ENCODE data around the gene FGF3. TPM values are rescaled to one million over a fixed set of nuclear protein-coding genes. Genes with fewer than 3 reads are reported as not detected.

Gene FGF3
- total and polyA plus RNA-seq, 10 of the 15 experiments (the other 5 are each of a cell fraction or from before 2014, with no cell fraction given), result not detected

DNA sequence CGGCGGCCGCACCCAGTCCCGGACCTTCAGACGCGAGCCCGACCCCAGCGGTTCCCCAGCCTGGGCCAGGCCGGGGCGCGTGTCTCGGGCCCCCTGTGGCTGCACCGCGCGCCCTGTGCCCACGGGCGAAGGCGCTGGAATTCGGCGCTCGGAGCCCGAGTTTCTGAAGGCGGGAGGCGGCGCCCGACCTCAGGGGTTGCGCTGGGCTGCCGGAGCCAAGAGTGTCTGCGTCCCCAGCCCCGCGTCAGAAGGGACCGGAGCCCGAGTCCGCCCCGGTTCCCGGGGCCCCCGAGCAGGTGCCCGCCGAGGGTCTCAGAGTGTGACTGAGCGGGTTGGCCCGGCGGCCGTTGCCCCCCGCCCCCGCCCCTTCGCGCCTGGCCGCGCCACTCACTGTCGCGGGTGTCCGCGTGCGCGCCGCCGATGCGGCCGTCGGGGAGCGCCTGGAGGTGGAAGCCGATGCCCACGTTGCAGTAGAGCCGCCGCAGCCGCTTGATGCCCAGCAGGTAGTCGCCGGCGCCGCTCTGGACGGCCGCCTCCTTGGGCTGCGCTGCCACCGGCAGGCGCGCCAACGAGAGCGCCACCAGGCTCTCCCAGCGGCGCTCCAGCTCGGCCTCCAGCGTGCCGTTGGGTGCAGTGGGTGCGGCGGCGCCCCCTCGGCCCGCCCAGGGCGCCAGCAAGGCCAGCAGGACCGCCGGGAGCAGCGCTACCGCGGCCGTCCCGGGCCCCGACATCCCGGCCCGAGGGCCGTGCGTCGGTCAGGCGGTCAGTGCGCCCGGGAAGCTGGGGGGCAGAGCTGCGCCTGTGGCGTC is 44.7 kb downstream of the FGF3 start:
- CTCF ChIA-PET, result no interaction called here
- no peak overlapping the region for H3K9ac ChIP-seq (ENCODE audit: control insufficient read depth, insufficient read depth, low read length)
- H3K4me1 ChIP-seq (ENCODE audit: control insufficient read depth, insufficient read depth, low read length), result no peaks in the 10 kb centered on the region
- H3K36me3 ChIP-seq (ENCODE audit: control insufficient read depth in 2 of 2, insufficient read depth in 2 of 2, low read length in 1 of 2), result no peaks in the 10 kb centered on the region
- H3K4me2 ChIP-seq (ENCODE audit: control insufficient read depth, insufficient read depth), result no peak overlapping the region
- H3K27ac ChIP-seq (ENCODE audit: control insufficient read depth, insufficient read depth), result no peak overlapping the region
- H3K9me3 ChIP-seq (replicated peaks; ENCODE audit: control insufficient read depth, insufficient read depth, low read length), result no peaks in the 10 kb centered on the region
- H3K4me3 ChIP-seq, result no peak overlapping the region
- no peak overlapping the region for H2AFZ ChIP-seq (ENCODE audit: control insufficient read depth, low read depth, low read length)
- H3K79me2 ChIP-seq (ENCODE audit: control insufficient read depth, insufficient read depth, low read length), result no peaks in the 10 kb centered on the region
- no peaks in the 10 kb centered on the region for H4K20me1 ChIP-seq (ENCODE audit: control insufficient read depth, insufficient read depth)
- TF ChIP-seq NR2F1 (conservative IDR thresholded peaks at IDR 0.05), result no peak
- TF ChIP-seq HDAC6 (IDR thresholded peaks at IDR 0.05; ENCODE audit: unreplicated experiment), result peak; percentile 55
- TF ChIP-seq SMC3 (IDR thresholded peaks at IDR 0.05; ENCODE audit: borderline replicate concordance, low read length), result no peak
- H3K27me3 ChIP-seq (replicated peaks in 1 of 2; ENCODE audit: control insufficient read depth in 2 of 2, insufficient read depth in 2 of 2, low read length in 1 of 2), result peaks cover 0 to 2% of the 10 kb centered on the region in 2 experiments; a peak in 2 of 4 replicates
- no peak for ATAC-seq
- WGBS (ENCODE audit: insufficient coverage, insufficient replicate concordance, low lambda C conversion rate, missing lambda C conversion rate), result 26% methylated on average over 58 of the region's 107 CpGs
- in situ Hi-C loops (cut with MboI), result no loop called here
- BruUV-seq (replicated peaks), result no TSS peak
- RAD21 ChIA-PET (ENCODE audit: unreplicated experiment), result no interaction called here
- intact Hi-C loops (cut with micrococcal nuclease; ENCODE audit: unreplicated experiment), result no loop called here
- POLR2A ChIA-PET, result no interaction called here
- SMC1A ChIA-PET (ENCODE audit: uncharacterized antibody, unreplicated experiment), result no interaction called here
- no peak for DNase-seq (ENCODE audit: low read depth, low spot score)
- no peak for FAIRE-seq

GRCh38 chr11:69773626-69774353 is 45.4 kb downstream of the FGF3 start:
- CTCF ChIA-PET, result no interaction called here
- no TSS peak for BruUV-seq (replicated peaks)
- Histone ChIP-seq H3K4me3 (no peak overlapping the region), H3K27ac (ENCODE audit: control insufficient read depth, insufficient read depth) (no peak overlapping the region), H3K9ac (ENCODE audit: control insufficient read depth, insufficient read depth, low read length) (no peak overlapping the region), H3K4me1 (ENCODE audit: control insufficient read depth, insufficient read depth, low read length) (no peaks in the 10 kb centered on the region), H3K79me2 (ENCODE audit: control insufficient read depth, insufficient read depth, low read length) (no peaks in the 10 kb centered on the region), H3K27me3 (replicated peaks in 1 of 2; ENCODE audit: control insufficient read depth in 2 of 2, insufficient read depth in 2 of 2, low read length in 1 of 2) (peaks cover 0 to 2% of the 10 kb centered on the region in 2 experiments; a peak in 2 of 4 replicates), H2AFZ (ENCODE audit: control insufficient read depth, low read depth, low read length) (no peak overlapping the region), H3K36me3 (ENCODE audit: control insufficient read depth in 2 of 2, insufficient read depth in 2 of 2, low read length in 1 of 2) (no peaks in the 10 kb centered on the region), H3K4me2 (ENCODE audit: control insufficient read depth, insufficient read depth) (no peak overlapping the region), H3K9me3 (replicated peaks; ENCODE audit: control insufficient read depth, insufficient read depth, low read length) (no peaks in the 10 kb centered on the region), H4K20me1 (ENCODE audit: control insufficient read depth, insufficient read depth) (no peaks in the 10 kb centered on the region)
- DNase-seq (ENCODE audit: low read depth, low spot score), result no peak
- FAIRE-seq, result no peak
- POLR2A ChIA-PET, result no interaction called here
- WGBS (ENCODE audit: insufficient coverage, insufficient replicate concordance, low lambda C conversion rate, missing lambda C conversion rate), result 19% methylated on average over 30 of the region's 30 CpGs
- intact Hi-C loops (cut with micrococcal nuclease; ENCODE audit: unreplicated experiment), result no loop called here
- no peak for ATAC-seq
- in situ Hi-C loops (cut with MboI), result no loop called here
- RAD21 ChIA-PET (ENCODE audit: unreplicated experiment), result no interaction called here
- SMC1A ChIA-PET (ENCODE audit: uncharacterized antibody, unreplicated experiment), result no interaction called here
- no peak for TF ChIP-seq ZNF24 (IDR thresholded peaks at IDR 0.05)
- no peak for TF ChIP-seq MEF2A (IDR thresholded peaks at IDR 0.05; ENCODE audit: insufficient read depth, low read depth, low read length)
- no peak for TF ChIP-seq FOXK2 (IDR thresholded peaks at IDR 0.05)
- TF ChIP-seq SIX5 (IDR thresholded peaks at IDR 0.05; ENCODE audit: low read depth, low read length, severe bottlenecking), result no peak
- TF ChIP-seq, protein P1, sequence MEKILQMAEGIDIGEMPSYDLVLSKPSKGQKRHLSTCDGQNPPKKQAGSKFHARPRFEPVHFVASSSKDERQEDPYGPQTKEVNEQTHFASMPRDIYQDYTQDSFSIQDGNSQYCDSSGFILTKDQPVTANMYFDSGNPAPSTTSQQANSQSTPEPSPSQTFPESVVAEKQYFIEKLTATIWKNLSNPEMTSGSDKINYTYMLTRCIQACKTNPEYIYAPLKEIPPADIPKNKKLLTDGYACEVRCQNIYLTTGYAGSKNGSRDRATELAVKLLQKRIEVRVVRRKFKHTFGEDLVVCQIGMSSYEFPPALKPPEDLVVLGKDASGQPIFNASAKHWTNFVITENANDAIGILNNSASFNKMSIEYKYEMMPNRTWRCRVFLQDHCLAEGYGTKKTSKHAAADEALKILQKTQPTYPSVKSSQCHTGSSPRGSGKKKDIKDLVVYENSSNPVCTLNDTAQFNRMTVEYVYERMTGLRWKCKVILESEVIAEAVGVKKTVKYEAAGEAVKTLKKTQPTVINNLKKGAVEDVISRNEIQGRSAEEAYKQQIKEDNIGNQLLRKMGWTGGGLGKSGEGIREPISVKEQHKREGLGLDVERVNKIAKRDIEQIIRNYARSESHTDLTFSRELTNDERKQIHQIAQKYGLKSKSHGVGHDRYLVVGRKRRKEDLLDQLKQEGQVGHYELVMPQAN (conservative IDR thresholded peaks at IDR 0.05), result no peak
- TF ChIP-seq NR2C2 (IDR thresholded peaks at IDR 0.05; ENCODE audit: borderline replicate concordance, control insufficient read depth, insufficient read length, low read depth), result no peak
